Measurements from ENCODE around the gene EPHB2. TPM values are rescaled to one million over a fixed set of nuclear protein-coding genes. Genes with fewer than 3 reads are reported as not detected.

The EPHB2 gene
- polyA plus RNA-seq, 6 donors from 2014 or later: 0.08 TPM; not detected in 5

DNA sequence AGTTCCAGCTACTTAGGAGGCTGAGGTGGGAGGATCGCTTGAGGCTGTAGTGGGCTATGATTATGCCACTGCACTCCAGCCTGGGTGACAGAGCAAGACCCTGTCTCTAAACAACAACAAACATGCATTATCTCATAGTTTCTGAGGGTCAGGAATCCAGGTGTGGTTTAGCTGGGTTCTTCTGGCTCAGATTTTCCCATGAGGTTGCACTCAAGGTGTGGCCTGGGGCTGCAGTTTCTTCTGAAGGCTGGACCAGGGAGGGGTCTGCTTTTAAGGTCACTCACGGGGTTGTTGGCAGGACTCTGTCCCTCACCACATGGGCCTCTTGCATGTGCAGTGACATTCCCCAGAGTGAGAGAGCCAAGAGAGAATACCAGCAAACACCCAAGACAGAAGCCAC, 77.0 kb downstream of the EPHB2 start:
- Mint-ChIP-seq H3K36me3 (no peaks in the 10 kb centered on the region), H3K4me1 (no peaks in the 10 kb centered on the region), H3K9me3 (no peaks in the 10 kb centered on the region), H3K27ac (no peak overlapping the region), H3K4me3 (no peak overlapping the region), H3K27me3 (peaks cover 7 to 14% (median 11%) of the 10 kb centered on the region in 3 donors)
- DNase-seq (no peak), ATAC-seq (ENCODE audit: low read depth in 2 of 2) (no peak)

DNA sequence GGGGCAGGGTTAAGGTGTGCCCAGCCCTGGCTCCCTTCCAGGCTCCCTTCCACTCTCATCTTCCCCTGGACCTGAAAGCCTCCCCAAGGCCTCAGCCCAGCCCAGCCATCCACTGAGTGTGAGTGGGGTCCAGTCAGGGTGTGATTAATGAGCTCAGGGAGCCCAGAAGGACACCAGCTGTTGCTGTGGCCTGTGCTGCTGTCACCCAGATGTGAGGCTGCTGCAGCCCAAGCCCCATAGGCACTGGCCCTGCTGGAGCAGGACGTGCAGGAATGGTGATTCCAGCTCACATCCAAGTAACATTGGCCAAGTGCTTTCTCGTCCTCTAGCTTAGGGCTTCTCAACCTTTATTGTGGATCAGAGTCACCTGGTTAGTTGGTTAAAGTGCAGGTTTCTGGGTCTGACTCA, 77.6 kb downstream of the EPHB2 start:
- no peak for ATAC-seq (ENCODE audit: low read depth in 2 of 2)
- Mint-ChIP-seq H3K36me3 (no peaks in the 10 kb centered on the region), H3K9me3 (no peaks in the 10 kb centered on the region), H3K4me1 (no peaks in the 10 kb centered on the region), H3K27ac (no peak overlapping the region), H3K4me3 (no peak overlapping the region), H3K27me3 (peaks cover 7 to 14% (median 13%) of the 10 kb centered on the region in 3 donors)
- DNase-seq: no peak

DNA sequence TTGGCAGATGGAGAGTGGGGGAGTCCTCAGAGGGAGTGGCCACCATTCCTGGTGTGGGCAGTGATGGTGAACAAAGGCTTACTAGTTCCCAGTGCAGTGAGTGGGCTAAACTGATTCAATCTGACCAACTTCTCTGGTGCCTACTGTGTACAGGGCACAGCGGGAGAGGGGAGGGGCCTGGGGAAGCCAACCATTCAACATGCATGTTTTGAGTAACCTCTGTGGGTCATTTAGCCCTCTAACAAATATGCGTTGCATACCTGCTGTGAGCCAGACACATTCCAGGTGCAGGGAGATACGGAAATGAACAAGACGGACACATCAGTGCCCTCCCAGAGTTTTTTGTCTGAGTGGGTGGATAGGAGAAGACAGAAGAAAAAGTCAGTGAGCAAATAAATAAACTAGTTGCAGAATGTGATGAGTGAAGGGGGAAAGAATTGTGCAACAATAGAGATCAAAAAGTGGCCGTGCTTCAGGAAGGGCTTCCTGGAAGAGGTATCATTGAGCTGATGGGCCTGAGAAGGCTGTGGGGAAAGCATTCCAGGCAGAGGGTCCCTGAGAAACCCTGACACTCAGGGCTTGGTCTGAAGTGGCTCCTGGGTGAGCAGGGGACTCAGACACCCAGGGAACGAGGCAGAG, 78.8 kb downstream of the EPHB2 start:
- peaks cover 7 to 14% (median 13%) of the 10 kb centered on the region in 3 donors for H3K27me3 Mint-ChIP-seq
- no peaks in the 10 kb centered on the region for H3K4me1 Mint-ChIP-seq
- H3K9me3 Mint-ChIP-seq: no peaks in the 10 kb centered on the region
- no peak overlapping the region for H3K4me3 Mint-ChIP-seq
- ATAC-seq (ENCODE audit: low read depth in 2 of 2) (no peak), DNase-seq (no peak)
- no peak overlapping the region for H3K27ac Mint-ChIP-seq
- H3K36me3 Mint-ChIP-seq: no peaks in the 10 kb centered on the region

DNA sequence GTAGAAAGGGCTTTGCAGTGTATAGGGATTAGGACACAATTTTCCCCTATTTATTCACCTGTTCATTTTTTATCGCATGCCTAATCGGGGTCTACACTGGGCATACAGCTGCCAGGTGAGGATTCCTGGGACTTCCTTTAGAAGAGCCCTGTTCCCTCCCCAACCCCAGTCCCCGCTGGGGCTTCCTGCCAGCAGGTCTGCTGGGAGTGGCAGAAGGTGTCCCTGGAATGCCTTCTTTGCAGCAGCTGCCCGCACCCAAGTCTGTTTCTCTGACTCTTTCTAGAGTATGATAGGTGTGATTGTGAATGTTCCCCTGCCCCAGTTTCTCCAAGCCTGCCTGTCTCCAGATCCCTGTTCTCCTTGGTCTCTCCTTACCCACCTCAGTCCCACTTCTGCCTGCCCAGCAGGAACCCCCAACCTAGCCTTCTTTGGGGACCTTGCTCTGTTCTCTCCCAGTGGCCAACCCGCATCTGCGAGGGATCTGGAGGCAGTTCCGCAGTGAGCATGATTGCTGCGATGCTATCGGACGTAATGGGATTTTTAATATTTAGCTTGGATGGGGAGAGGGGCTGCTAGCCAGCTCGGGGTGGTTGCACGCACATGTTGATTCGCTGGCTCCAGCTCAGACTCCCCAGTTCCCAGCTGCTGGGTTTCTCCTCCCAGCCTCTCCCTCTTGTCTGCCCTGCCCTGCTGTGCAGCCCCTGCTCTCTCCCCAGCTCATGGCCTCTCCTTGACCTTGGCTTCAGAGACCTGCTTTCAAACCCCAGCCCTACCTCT, 79.8 kb downstream of the EPHB2 start:
- ATAC-seq (ENCODE audit: low read depth in 2 of 2) (no peak), DNase-seq (no peak)
- no peaks in the 10 kb centered on the region for H3K4me1 Mint-ChIP-seq
- H3K4me3 Mint-ChIP-seq: no peak overlapping the region
- no peaks in the 10 kb centered on the region for H3K36me3 Mint-ChIP-seq
- H3K27ac Mint-ChIP-seq: no peak overlapping the region
- no peaks in the 10 kb centered on the region for H3K9me3 Mint-ChIP-seq
- peaks cover 7 to 14% (median 13%) of the 10 kb centered on the region in 3 donors for H3K27me3 Mint-ChIP-seq

DNA sequence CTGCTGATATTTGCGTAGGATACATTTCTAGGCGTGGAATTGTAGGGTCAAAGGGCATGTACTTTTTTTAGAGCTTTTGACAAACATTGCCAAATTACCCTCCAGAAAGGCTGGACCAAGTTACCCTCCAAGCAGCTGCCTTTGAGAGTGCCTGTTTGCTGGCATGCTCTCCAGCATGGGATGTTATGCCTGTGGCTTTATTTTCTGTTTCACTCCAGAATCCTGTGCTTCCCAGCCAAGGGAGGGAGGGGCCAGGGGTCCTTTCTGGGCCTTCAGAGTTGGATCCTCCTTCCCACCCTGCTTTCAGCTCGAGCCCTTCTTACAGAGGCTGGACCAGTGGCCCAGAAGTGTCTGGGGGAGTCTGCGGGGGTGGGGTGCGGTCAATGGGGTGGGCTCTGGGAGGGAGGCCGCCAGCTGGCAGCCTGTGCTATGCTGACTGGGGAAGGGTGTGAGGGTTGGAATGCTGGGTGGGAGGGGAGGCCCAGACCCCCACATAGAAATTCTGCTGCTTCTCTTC, 81.2 kb downstream of the EPHB2 start:
- Mint-ChIP-seq H3K27me3 (peaks cover 7 to 13% (median 11%) of the 10 kb centered on the region in 3 donors), H3K36me3 (no peaks in the 10 kb centered on the region), H3K4me3 (no peak overlapping the region), H3K4me1 (no peaks in the 10 kb centered on the region), H3K27ac (no peak overlapping the region), H3K9me3 (no peaks in the 10 kb centered on the region)
- DNase-seq (no peak), ATAC-seq (ENCODE audit: low read depth in 2 of 2) (no peak)

DNA sequence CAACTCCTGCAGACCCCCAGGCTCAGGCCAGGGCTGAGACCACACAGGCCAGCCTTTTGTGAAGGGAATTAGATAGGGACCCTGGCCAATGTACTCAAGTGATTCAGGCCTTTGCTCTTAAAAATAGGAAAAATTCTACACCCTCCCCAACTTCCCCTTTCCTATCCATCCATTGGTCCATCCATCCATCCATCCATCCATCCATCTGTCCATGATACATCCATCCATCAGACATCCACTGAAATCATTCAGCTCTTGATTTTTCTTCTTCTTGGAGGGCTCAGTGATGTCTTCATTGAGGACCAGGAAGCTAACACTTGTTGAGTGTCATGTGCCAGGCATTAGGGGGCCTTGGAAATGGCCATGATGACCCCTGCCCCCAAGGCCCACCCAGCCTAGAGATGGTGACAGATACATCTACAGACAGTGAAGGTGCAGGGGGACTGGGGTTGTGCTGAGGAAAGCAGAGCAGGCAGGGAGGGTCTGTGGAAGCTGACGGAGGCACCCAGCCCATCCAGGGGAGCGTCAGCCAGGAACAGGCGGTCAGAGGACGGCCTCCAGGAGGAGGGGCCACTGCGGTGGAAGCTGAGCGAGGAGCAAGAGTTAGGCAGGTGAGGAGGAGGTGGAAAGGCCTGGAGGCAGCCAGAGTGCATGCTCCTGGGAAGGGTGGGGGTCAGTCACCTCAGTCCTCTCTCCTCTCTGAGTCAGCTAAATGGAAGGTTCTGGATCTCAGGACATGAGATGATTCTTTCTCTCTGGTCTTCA, 81.9 kb downstream of the EPHB2 start:
- Mint-ChIP-seq H3K4me3 (no peak overlapping the region), H3K27ac (no peak overlapping the region), H3K4me1 (no peaks in the 10 kb centered on the region), H3K36me3 (no peaks in the 10 kb centered on the region), H3K27me3 (peaks cover 6 to 17% (median 7%) of the 10 kb centered on the region in 3 donors), H3K9me3 (no peaks in the 10 kb centered on the region)
- DNase-seq: no peak
- ATAC-seq (ENCODE audit: low read depth in 2 of 2): no peak

DNA sequence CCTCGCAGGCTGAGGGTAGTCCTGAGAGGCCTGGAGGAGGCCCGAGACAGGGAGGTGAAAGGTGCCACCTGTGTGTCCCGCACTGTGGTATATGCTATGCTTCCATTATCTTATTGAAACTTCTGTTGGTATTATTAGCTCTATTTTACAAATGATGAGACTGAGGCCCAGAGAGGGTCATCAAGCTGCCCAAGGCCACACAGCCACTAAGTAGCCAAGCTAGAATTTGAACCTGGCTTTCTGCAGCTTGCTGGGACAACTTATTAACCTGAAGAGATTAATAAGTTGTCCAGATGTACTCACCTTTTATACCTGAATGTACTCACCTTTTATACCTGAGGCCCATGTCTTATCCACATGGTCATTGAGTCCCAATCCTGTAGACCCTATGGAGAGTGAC, 83.0 kb downstream of the EPHB2 start:
- ATAC-seq (ENCODE audit: low read depth in 2 of 2) (no peak), DNase-seq (no peak)
- no peaks in the 10 kb centered on the region for H3K9me3 Mint-ChIP-seq
- H3K4me3 Mint-ChIP-seq: no peak overlapping the region
- no peaks in the 10 kb centered on the region for H3K36me3 Mint-ChIP-seq
- H3K4me1 Mint-ChIP-seq: no peaks in the 10 kb centered on the region
- H3K27ac Mint-ChIP-seq: peak overlapping the region in 1 of 6 donors; percentile 48
- H3K27me3 Mint-ChIP-seq: peaks cover 6 to 23% (median 7%) of the 10 kb centered on the region in 3 donors

DNA sequence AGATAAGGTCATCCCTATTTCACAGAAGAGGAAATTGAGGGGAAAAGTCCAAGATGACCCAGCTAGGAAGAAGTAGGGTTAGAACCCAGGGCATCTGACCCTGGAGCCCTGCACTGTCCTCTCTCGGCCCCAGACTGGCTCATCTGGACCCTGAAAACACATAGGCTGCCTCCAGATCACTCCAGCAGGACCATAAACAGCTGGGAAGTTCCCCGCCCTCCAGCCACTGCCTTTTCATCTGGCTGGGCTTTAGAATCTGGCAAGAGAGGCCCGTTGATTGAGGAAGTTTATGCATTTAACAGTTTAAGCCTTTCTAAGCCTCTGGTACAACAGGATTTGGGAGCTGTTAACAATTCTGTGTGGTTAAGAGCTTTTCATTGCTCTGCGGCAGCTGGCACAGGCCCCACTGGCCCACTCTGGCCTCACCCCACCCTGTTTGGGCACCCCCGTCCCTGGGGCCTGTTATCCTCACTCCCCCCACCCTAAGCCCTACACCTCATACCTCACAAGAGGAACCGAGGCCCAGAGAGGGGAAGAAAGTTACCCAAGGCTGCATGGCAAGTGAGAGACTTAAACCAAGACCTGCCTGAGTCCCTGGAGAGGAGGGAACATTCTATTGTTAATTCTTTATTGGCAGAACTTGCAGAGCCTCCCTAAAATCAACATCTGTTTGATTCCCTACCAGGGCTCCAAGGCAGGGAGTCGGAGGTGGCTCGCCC, 84.2 kb downstream of the EPHB2 start:
- no peaks in the 10 kb centered on the region for H3K4me1 Mint-ChIP-seq
- no peaks in the 10 kb centered on the region for H3K36me3 Mint-ChIP-seq
- H3K27ac Mint-ChIP-seq: no peak overlapping the region
- no peak for ATAC-seq (ENCODE audit: low read depth in 2 of 2)
- no peaks in the 10 kb centered on the region for H3K9me3 Mint-ChIP-seq
- DNase-seq: no peak
- peaks cover 6 to 18% (median 10%) of the 10 kb centered on the region in 3 donors for H3K27me3 Mint-ChIP-seq
- H3K4me3 Mint-ChIP-seq: no peak overlapping the region

DNA sequence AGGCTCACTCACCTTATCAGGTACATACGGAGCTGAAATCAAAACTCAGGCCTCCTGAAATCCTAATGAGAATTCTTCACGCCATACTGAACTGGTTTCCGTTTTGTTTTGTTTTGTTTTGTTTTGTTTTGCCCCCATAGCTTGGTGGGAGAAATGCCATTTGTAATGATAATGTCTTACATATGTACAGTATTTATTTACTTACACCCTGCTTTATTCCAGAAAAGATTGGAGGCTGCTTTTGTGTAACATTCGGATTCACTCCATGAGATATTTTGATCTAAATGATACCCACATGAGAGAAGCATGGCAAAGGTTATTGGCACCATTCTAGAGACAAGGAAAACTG, 84.7 kb downstream of the EPHB2 start:
- Mint-ChIP-seq H3K9me3 (no peaks in the 10 kb centered on the region), H3K4me1 (no peaks in the 10 kb centered on the region), H3K36me3 (no peaks in the 10 kb centered on the region), H3K27ac (peak overlapping the region in 1 of 6 donors; percentile 7), H3K4me3 (no peak overlapping the region), H3K27me3 (peaks cover 3 to 18% (median 10%) of the 10 kb centered on the region in 3 donors)
- DNase-seq (no peak), ATAC-seq (ENCODE audit: low read depth in 2 of 2) (no peak)

DNA sequence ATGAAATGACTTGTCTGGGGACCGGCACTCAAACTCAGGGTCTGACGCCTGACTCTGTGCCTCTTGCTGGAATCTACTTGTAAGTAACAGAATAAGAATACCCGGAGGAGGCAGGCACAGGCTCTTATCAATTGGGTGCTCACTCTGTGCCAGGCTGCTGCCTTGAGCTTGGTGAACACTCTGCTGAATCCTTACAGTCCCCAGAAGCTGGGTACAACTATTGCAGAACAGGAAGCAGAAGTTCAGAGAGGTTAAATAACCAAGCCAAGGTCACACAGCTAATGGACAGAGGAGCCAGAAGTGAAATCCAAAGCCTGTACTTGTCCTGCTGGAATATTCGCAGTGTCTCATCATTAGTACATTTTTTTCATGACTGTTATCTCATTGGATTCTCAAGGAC, 86.0 kb downstream of the EPHB2 start:
- DNase-seq (no peak), ATAC-seq (ENCODE audit: low read depth in 2 of 2) (no peak)
- Mint-ChIP-seq H3K27me3 (peaks cover 3 to 18% (median 5%) of the 10 kb centered on the region in 3 donors), H3K36me3 (no peaks in the 10 kb centered on the region), H3K9me3 (no peaks in the 10 kb centered on the region), H3K4me3 (no peak overlapping the region), H3K4me1 (no peaks in the 10 kb centered on the region), H3K27ac (no peak overlapping the region)

DNA sequence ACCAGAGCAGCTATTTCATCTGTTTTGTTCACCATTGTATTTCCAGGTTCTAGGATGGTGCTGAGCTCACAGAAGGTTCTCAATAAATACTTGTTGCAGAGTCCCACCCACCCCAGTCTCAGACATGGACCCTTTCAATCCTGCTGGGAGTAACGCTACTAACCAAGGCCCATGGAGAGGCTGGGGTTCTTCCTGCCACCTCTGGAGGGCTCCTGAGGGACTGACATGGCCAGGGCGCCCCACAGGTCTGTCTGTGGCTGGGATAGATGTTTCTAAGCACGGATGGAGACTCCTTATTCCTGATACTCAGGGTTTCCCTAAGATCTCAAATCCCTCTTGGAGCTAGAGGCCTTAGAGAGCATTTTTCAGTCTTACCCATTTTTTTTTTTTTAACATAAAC, 87.4 kb downstream of the EPHB2 start:
- H3K9me3 Mint-ChIP-seq: no peaks in the 10 kb centered on the region

DNA sequence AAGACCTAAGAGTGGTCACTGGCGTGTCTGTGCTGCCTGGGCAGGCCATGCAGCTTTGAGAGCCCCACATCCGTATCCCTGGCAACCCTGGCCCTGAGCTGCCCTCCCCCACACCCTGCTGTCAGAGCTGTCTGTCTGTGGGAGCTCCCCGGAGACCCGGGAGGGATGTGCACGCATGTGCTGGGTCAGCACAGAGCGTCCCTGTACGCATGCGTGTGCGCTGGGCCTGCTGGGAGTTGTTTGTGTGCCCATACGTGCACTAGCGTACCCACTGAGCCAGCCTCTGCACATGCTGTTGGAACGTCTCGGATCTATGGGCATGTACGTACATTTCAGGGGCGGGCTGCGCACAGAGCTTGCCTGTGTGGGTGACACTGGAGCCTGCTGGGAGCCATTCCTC, 89.3 kb downstream of the EPHB2 start:
- Mint-ChIP-seq H3K27me3 (peaks cover 0 to 24% (median 23%) of the 10 kb centered on the region in 3 donors), H3K4me1 (peaks cover 0 to 4% (median 0%) of the 10 kb centered on the region in 3 donors), H3K36me3 (no peaks in the 10 kb centered on the region), H3K27ac (no peak overlapping the region), H3K9me3 (no peaks in the 10 kb centered on the region), H3K4me3 (no peak overlapping the region)
- ATAC-seq (ENCODE audit: low read depth in 2 of 2): no peak
- DNase-seq: no peak

More for the DNA sequence above, 87.4 kb downstream of the EPHB2 start:
- DNase-seq (no peak), ATAC-seq (ENCODE audit: low read depth in 2 of 2) (no peak)
- Mint-ChIP-seq H3K36me3 (no peaks in the 10 kb centered on the region), H3K27ac (peak overlapping the region in 1 of 6 donors; percentile 45), H3K4me1 (no peaks in the 10 kb centered on the region), H3K27me3 (peaks cover 0 to 19% (median 15%) of the 10 kb centered on the region in 3 donors), H3K4me3 (no peak overlapping the region)

DNA sequence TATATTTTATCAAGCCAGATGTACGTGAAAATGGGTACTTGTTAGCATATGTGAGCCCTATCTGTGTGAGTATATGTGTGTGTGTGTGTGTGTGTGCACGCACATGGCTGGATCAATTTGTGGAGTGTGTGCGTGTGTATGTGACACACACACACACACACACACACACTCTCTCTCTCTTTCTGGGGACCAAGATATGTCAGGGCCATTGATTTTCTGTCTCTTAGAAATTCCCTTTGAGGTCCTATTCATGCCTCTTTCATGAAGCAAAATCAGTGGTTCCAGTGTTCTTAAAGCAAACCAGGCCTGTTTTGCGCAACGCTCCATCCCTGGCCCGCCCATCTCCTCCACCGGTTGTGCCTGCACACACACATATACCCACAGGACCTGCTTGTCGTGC, 90.0 kb downstream of the EPHB2 start:
- no peaks in the 10 kb centered on the region for H3K36me3 Mint-ChIP-seq
- no peaks in the 10 kb centered on the region for H3K9me3 Mint-ChIP-seq
- no peak for ATAC-seq (ENCODE audit: low read depth in 2 of 2)
- no peak overlapping the region for H3K27ac Mint-ChIP-seq
- H3K27me3 Mint-ChIP-seq: peaks cover 0 to 31% (median 30%) of the 10 kb centered on the region in 3 donors
- no peak for DNase-seq
- H3K4me1 Mint-ChIP-seq: peaks cover 0 to 4% (median 0%) of the 10 kb centered on the region in 3 donors
- no peak overlapping the region for H3K4me3 Mint-ChIP-seq
